ENCODE measurements around the gene PPP6R2.

Gene PPP6R2

GRCh38 chr22:50489363-50490243 lies 146.5 kb downstream of the PPP6R2 start:
- DNase-seq = no peak

GRCh38 chr22:50490531-50491308 lies 147.6 kb downstream of the PPP6R2 start:
- DNase-seq = no peak

Data from NCI-H2029 (cell line).